Occipital lobe (tissue), 2 donors: ENCODE results near the gene TRPT1. TPM values are rescaled to one million over a fixed set of nuclear protein-coding genes. Genes with fewer than 3 reads are reported as not detected.

ENCODE experiments used
- DNase-seq: peaks from one replicate; lab custom pipeline; 2025; lab: John Stamatoyannopoulos, UW
- total RNA-seq: library from RNA; depleted of rRNA; stranded (reverse); fragments of >200 nt; gene quantifications from one replicate; pipeline ENCODE4 v1.2.3, GENCODE V29; 2014

TRPT1 gene
- total RNA-seq, 1 donor from 2014 or later = 7.3 TPM

GRCh38 chr11:64208796-64209562 is 17.0 kb downstream of the TRPT1 start:
- no peak for DNase-seq

DNA sequence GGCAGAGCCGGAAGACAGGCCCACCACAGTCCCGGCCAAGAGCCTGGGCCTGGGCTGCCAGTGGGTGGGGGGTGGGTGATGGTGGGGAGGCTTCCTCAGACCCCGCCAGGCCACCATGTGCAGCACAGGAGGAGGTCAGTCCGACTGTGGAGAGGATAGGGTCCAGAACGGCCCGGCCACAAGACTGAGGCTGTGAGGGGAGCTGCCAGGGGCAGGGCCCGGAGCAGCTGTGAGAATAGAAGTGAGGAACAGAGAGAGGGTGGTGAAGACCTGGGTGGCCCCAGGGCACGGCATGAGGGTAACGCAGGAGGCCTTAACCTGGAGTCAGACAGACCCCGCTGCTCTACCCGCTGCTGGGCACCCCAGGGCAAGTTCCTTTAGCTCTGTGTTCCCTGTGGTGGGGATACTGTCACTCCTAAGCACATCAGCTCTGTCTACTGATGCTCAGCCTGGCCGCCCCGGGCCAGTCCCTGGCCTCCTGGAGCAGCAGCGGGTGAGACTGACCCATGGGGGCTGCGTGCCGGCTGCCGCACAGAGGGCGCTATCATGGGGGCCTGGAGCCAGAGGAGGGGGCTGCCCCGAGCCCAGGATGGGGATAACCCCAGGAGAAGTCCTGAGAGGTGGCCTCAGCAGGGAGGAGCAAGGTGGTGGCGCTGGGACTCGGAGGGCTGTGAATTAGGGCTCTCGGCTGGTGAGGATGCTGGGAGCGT is 17.7 kb downstream of the TRPT1 start:
- DNase-seq = no peak

DNA sequence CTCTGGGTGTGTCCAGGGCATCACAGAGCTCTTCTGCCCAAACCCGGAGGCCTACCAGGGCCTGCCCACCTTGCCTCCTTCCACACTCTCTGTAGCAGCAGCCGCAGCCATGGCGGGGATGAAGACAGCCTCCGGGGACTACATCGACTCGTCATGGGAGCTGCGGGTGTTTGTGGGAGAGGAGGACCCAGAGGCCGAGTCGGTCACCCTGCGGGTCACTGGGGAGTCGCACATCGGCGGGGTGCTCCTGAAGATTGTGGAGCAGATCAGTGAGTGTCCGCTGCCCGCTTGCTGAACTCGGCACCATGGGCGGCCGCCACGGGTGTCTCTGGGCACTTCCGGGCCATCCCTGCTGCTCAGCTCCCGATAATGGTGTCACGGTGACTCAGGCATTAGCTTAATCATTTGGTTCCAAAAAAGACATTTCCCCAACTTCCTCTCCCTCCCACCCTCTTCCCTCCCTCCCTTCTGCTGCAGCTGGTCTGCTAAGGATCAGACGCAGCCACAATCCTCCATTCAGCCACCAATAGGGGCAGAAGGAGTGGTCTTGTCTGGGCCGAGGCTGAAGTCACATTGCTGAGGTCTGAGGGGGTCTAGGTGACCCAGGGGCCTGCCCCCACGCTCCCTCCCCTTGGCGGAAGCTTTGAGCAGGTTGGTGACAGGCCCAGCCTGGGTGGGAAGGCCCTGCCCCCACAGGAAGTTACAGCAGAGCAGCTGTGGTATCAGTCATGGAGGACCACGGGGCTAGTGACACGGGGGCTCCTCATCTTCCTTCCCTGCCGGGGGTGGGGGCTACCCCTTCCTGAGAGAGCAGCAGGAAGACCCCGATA is 18.5 kb downstream of the TRPT1 start:
- no peak for DNase-seq

- no peak for DNase-seq
Measured at GRCh38 chr11:64206457-64207255, 19.3 kb downstream of the TRPT1 start, which contains the start of gene FERMT3. Gene FERMT3 (plus strand): TSS chr11:64206721. CDS start chr11:64207365, 644 bp downstream.

GRCh38 chr11:64204464-64204989 is 21.5 kb downstream of the TRPT1 start:
- DNase-seq = peak; percentile 66

DNA sequence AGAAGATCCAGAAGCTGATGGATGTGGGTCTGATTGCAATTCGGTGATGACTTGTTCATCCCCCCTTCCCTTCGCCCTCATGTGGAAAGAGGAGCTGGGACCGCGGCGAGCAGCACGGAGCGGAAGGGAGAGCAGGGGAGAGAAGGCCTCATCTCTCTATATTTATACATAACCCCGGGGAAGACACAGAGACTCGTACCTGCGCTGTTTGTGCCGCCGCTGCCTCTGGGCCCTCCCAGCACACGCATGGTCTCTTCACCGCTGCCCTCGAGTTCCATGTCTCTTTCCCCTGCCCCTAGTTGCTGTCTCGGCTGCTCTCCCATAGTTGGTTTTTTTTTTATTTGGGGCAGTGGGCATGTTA is 21.9 kb downstream of the TRPT1 start:
- DNase-seq = no peak

DNA sequence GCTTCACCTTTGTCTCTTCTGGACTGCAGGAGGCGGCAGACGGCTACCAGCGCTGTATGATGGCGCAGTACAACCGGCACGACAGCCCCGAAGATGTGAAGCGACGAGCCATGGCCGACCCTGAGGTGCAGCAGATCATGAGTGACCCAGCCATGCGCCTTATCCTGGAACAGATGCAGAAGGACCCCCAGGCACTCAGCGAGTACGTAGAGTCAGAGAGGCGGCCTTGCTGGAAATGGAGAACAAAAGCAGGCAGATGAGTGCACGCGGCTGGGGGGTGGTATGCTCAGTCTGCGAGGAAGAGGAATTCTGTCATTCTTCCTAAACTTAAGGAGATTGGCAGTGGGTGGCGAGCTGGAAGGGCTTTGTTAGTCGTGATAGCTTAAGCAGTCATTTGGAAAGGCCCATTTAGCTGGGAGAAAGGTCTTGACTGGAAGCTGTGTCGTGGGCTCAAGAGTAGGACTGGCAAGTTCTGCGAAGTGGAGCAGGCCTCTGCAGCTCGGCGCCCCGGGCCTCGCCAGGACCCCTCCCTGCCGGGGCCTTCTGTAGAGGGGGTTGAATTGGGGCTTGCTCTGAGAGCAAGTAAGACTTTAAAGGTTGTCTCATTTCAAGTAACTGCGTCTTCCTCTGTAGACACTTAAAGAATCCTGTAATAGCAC is 22.4 kb downstream of the TRPT1 start:
- no peak for DNase-seq

GRCh38 chr11:64202992-64203391 is 23.0 kb downstream of the TRPT1 start:
- no peak for DNase-seq

DNA sequence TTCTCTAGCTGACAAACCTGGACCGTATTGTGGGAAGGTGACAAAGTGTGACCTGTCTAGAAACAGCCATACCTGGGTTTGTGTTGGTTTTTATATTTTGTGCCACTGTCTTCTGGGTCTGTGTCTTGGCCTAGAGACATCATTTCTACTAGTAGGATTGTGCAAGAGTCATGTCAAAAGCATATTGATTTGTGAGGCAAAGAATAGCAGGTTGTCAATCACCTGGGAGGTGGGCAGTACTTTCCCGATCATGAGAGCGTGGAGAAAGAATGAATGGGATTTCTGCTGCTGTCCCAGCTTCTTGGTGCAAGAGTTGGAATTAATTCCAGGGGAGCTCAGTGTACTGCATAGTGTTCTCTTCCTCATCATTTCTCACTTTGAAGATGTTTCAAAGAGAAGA is 24.4 kb downstream of the TRPT1 start:
- no peak for DNase-seq

GRCh38 chr11:64198511-64198910 is 27.5 kb downstream of the TRPT1 start:
- no peak for DNase-seq

DNA sequence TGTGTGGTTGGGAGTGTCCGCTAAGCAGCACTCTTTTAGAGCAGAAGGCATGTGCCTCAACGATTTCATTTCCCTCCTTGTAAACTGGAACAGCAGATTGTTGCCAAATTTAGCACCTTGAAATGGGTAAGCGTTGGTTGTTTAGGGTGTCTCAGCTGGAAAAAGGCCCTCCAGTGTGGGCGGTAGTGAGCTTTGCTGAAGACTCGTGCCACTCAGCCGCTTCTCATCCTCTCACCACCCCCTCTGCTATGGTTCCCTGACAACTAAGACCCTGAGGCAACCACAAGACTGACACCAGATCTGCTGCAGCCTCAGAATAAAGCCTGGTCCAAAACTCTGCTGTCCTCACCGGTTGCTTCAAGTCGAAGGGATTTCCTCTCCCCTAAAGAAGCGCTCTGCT is 29.4 kb downstream of the TRPT1 start:
- peak; percentile 36 for DNase-seq

GRCh38 chr11:64192434-64192833 is 33.6 kb downstream of the TRPT1 start:
- no peak for DNase-seq

DNA sequence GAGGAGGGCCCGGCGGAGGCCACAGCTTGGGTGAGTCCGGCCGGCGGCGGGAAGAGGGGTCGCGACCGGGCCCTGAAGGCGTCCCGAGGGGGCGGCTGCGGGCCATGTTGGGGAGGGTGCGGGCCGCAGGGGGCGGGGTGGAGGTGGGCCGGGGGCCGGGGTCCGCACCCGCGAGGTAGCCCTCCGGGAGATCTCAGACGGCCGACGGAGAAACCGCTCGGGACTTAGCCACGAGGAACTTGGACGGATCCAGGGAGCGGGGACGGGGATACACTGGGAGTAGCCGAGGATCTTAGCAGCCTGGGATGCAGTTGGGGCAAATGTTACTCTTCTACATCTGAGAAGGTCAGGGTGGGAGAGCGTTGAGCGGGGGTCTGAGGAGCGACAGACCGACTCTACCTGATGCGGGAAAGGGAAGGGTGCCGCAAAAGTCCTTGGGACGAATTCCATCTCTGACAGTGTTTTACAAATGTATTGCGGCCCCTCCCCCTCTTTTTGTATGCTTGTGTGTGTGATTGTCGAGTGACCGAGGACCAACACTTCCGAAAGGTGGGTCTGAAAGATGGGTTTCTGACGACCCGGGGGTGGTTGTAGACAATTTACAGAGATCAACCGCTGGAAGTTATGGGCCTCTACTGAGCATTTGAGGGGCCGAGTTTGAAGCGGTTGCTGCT is 39.4 kb downstream of the TRPT1 start:
- no peak for DNase-seq

DNA sequence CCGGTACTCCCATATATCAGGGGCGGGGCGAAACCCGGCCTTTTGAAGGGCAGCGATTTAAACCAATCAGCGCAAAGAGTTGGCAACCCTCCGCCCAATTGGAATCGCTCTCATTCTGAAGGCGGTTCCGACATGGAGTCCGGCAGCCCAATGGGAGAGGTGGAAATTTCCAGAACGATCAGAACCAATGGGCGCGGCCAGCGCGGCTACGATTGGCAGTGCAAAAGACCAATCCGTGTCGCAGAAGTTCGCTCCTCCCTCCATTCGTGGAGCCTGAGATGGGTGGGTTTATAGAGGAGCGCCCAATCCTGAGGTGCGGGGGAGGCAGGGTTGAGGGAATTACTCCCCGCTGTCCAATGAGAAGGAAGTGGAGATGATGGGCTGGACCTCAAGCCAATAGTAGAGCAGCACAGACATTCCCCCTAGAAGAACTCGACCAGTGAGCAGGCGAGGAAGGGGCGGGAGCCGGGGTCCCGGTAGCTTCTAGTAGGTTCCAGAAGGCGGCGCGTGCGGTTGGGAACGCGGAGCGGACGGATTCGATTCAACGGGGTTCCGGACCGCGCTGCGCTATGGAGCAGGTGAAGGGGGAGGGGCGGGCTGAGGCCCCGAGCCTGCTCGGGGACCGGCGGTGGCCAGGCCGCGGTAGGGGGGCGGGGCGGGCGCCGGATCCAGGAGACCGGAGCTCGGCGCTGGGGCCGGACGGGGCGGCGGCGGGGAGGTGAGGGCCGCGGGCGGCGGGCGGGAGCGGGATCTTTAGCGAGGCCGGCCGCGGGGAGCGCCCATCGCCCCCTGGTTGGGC is 40.1 kb downstream of the TRPT1 start, which contains the start of gene STIP1:
TSS of gene STIP1 (plus strand) at position 479 of the 799 bp plus-strand sequence. CDS start at position 570, 91 bp downstream.
- DNase-seq = peak; percentile 100

- peak; percentile 82 for DNase-seq
Measured at GRCh38 chr11:64185175-64185692, 40.8 kb downstream of the TRPT1 start.

DNA sequence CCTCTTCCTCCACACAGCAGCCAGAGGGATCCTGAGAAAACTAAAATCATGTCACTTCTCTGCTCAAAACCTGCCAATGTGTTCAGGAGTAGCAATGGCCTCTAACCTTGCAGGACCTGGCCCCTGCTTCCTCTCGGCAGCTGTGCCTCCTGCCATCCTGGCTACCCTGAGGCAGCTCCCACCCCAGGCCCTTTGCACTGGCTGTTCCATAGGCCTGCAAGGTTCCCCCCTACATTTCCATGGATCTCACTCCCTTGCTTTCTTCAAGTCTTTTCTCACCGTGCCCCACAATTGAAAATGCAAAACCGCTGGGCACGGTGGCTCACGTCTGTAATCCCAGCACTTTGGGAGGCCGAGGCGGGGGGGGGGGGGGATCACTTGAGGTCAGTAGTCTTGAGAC is 42.1 kb downstream of the TRPT1 start:
- no peak for DNase-seq

- peak; percentile 91 for DNase-seq
Measured at GRCh38 chr11:64181506-64182411, 44.2 kb downstream of the TRPT1 start.

DNA sequence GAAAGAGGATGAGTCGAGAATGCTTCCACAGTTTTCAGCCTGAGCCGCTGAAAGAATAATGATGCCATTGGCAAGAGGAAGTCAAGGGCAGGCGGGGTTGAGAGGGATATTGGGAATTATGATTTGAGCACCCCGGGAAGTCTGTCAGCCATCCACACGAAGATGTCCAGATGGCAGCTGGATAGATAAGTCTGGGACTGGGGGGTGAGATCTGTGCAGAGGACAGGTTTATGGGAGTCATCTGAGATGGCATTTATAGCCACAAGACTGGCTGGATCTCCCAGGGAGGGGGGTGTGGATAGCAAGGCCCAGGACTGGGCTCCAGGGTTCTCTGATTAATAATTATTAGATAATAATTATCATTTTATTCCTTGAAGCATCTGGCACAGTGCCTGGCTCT is 45.1 kb downstream of the TRPT1 start:
- no peak for DNase-seq
